K562 (cell line): ENCODE data around the gene PPM1N. TPM values are rescaled to one million over a fixed set of nuclear protein-coding genes. Genes with fewer than 3 reads are reported as not detected.

ENCODE experiments used
- ATAC-seq: fragments of 200-7000 bp; cut with Tn5 transposase; 3 replicates; pipeline ENCODE4 v1.9.1; 2020; ENCODE audit warnings: moderate library complexity
- BruUV-seq: library from RNA; stranded (reverse); fragments of 400-500 nt; replicated peaks from 2 replicates; lab custom pipeline; 2021; lab: Mats Ljungman, UMichigan
- CTCF ChIA-PET: fragments of 300-600 bp; formaldehyde crosslinking; extraction: SDS; loops from one replicate; lab custom pipeline; 2021; ENCODE audit warnings: low intra/inter-chr PET ratio; lab: Yijun Ruan, JAX
- POLR2A ChIA-PET: fragments of 300-600, 350-650 bp; sonication (Branson Sonifier 250); formaldehyde crosslinking; extraction: SDS; loops from one replicate; lab custom pipeline; 2021; ENCODE audit warnings: antibody characterized with exemption, inconsistent platforms; lab: Yijun Ruan, JAX
- DNase-seq, 4 experiments: peaks; one replicate each; pipeline versions ENCODE4 v3.0.0 to v3.0.0-alpha.2; 2011 to 2018; ENCODE audit warnings: low spot score in 3 of 4, mixed read lengths in 3 of 4; ENCODE audit errors: extremely low read depth in 1 of 4
- FAIRE-seq: peaks from 2 replicates; lab custom pipeline; 2011; peaks lifted over from hg19 to GRCh38; lab: Jason Lieb, UNC
- H2AFZ ChIP-seq: 2 replicates; pipeline ENCODE4 v1.6.0; 2011; ENCODE audit warnings: low read depth, low read length, control low read depth, inconsistent platforms
- H3K27ac ChIP-seq: fragments of 200-600 bp; 3 replicates; pipeline ENCODE4 v1.8.0; 2011; ENCODE audit warnings: low read depth, mild to moderate bottlenecking, control low read depth, inconsistent platforms, low read length, moderate library complexity, mixed read lengths; ENCODE audit errors: extremely low read depth
- H3K27me3 ChIP-seq, 2 experiments: fragments of 300-600 bp in 1 of 2; 2 replicates in 1 of 2; 3 replicates in 1 of 2; pipeline versions ENCODE4 v1.6.0 to v1.8.0; 2011; ENCODE audit warnings: inconsistent platforms in 2 of 2, low read length in 2 of 2, mild to moderate bottlenecking in 1 of 2, mixed read lengths in 1 of 2, moderate library complexity in 1 of 2; ENCODE audit not compliant: control insufficient read depth in 2 of 2, insufficient read depth in 2 of 2
- H3K36me3 ChIP-seq: fragments of 300-600 bp; 3 replicates; pipeline ENCODE4 v1.8.0; 2011; ENCODE audit warnings: mild to moderate bottlenecking, low read length, inconsistent platforms; ENCODE audit not compliant: control insufficient read depth, insufficient read depth
- H3K4me1 ChIP-seq, 2 experiments: fragments of 200-600 bp in 1 of 2; replicated peaks in 1 of 2; 2 replicates in 1 of 2; 3 replicates in 1 of 2; pipeline versions ENCODE4 v1.5.1 to v1.8.0; 2011; ENCODE audit warnings: inconsistent platforms in 2 of 2, low read length in 2 of 2, mild to moderate bottlenecking in 1 of 2, mixed read lengths in 1 of 2, moderate library complexity in 1 of 2; ENCODE audit not compliant: control insufficient read depth in 2 of 2, insufficient read depth in 2 of 2
- H3K4me2 ChIP-seq: 2 replicates; pipeline ENCODE4 v1.6.1; 2011; ENCODE audit warnings: low read length, control low read depth, inconsistent platforms, mixed read lengths; ENCODE audit not compliant: insufficient read depth
- H3K4me3 ChIP-seq: fragments of 200-600 bp; sonication (generic), shearing (Covaris generic); 2 replicates; pipeline ENCODE4 v1.5.1; 2016; ENCODE audit warnings: control low read depth, inconsistent platforms
- H3K79me2 ChIP-seq: fragments of 200-600 bp; 3 replicates; pipeline ENCODE4 v1.8.0; 2011; ENCODE audit warnings: low read length, inconsistent platforms; ENCODE audit not compliant: control insufficient read depth, insufficient read depth
- H3K9ac ChIP-seq, 2 experiments: 2 replicates each; pipeline versions ENCODE4 v1.6.0 to v1.6.1; 2011; ENCODE audit warnings: low read depth in 2 of 2, low read length in 2 of 2, control low read depth in 1 of 2, inconsistent platforms in 1 of 2, mild to moderate bottlenecking in 1 of 2, mixed read lengths in 1 of 2; ENCODE audit not compliant: insufficient read depth in 1 of 2
- H3K9me1 ChIP-seq: one replicate; pipeline ENCODE4 v1.6.0; 2011; ENCODE audit warnings: inconsistent platforms, mild to moderate bottlenecking, low read length, moderate library complexity; ENCODE audit not compliant: control insufficient read depth, insufficient read depth
- H3K9me3 ChIP-seq: replicated peaks from 2 replicates; pipeline ENCODE4 v1.5.1; 2011; ENCODE audit warnings: low read depth, low read length, inconsistent platforms; ENCODE audit not compliant: control insufficient read depth, insufficient read depth
- H4K20me1 ChIP-seq: replicated peaks from 2 replicates; pipeline ENCODE4 v1.6.1; 2011; ENCODE audit warnings: low read length, inconsistent platforms, mixed read lengths; ENCODE audit not compliant: control insufficient read depth, insufficient read depth
- HINFP ChIP-seq: fragments of 450-650 bp; conservative IDR thresholded peaks from 2 replicates; pipeline ENCODE4 v1.6.1; 2016; ENCODE audit warnings: missing genetic modification characterization, low read depth, mild to moderate bottlenecking, control low read depth, missing compliant biosample characterization
- MGA ChIP-seq: fragments of 450-650 bp; IDR thresholded peaks from 2 replicates; pipeline ENCODE4 v1.6.1; 2016; ENCODE audit warnings: mild to moderate bottlenecking, moderate library complexity
- POLR2A ChIP-seq: fragments of 450-650 bp; conservative IDR thresholded peaks from 2 replicates; pipeline ENCODE4 v1.6.1; 2016
- PTTG1 ChIP-seq: fragments of 450-650 bp; IDR thresholded peaks from 2 replicates; pipeline ENCODE4 v1.6.1; 2016; ENCODE audit warnings: low read depth, mild to moderate bottlenecking, missing genetic modification characterization, missing compliant biosample characterization
- ZBTB7A ChIP-seq: IDR thresholded peaks from 2 replicates; pipeline ENCODE4 v1.6.1; 2011; ENCODE audit warnings: low read depth, mild to moderate bottlenecking, low read length, moderate library complexity, borderline replicate concordance; ENCODE audit not compliant: control insufficient read depth
- ZNF121 ChIP-seq: sonication (generic); formaldehyde crosslinking; conservative IDR thresholded peaks from 2 replicates; pipeline ENCODE4 v1.8.0; 2022; ENCODE audit warnings: missing genetic modification reagents
- ZNF197 ChIP-seq: fragments of 200-800 bp; sonication (Bioruptor generic); IDR thresholded peaks from 2 replicates; pipeline ENCODE4 v1.6.1; 2016; ENCODE audit warnings: low read depth, missing genetic modification characterization, missing compliant biosample characterization
- WGBS: fragments of 100-300 bp; shearing (Covaris generic); methylation state at CpG from one replicate; pipeline ENCODE4 v1.1.6; 2016; ENCODE audit warnings: low coverage, mixed read lengths; ENCODE audit not compliant: insufficient coverage; ENCODE audit errors: missing lambda C conversion rate; 5-methylcytosine and 5-hydroxymethylcytosine counted together
- in situ Hi-C: fragments of 300-500 bp; cut with MboI; formaldehyde crosslinking; loops from 4 replicates; pipeline ENCODE4 v1.15.0; 2018; ENCODE audit warnings: inconsistent platforms, mixed read lengths
- intact Hi-C: fragments of 100-400 bp; cut with micrococcal nuclease; formaldehyde crosslinking; loops from 2 replicates; pipeline ENCODE4 v1.14.2; 2022
- polyA plus RNA-seq, 8 experiments: library from polyadenylated mRNA; depleted of rRNA in 4 of 8; stranded (reverse) in 5 of 8; unstranded in 3 of 8; fragments of >200 nt; fragmentation: Nextera tagmentation in 2 of 8; fragmentation: Illumina TruSeq in 1 of 8; extraction: Ambion mirVana in 2 of 8; extraction: Trizol in 1 of 8; gene quantifications; 2 replicates each; pipeline versions ENCODE4 v1.2.1 to v1.2.3, GENCODE V29; 2011 to 2014; ENCODE audit warnings: inconsistent platforms in 1 of 8, missing spikeins in 1 of 8
- total RNA-seq, 7 experiments: library from RNA; depleted of rRNA in 6 of 7; stranded (reverse); fragments of >200 nt in 6 of 7; fragmentation: Illumina TruSeq in 2 of 7; extraction: Trizol in 2 of 7; gene quantifications; 2 replicates each; pipeline versions ENCODE4 v1.2.1 to v1.2.3, GENCODE V29; 2011 to 2021; ENCODE audit warnings: low replicate concordance in 1 of 7
- TF ChIP-seq, protein P1 (sequence below): sonication (generic); formaldehyde crosslinking; IDR thresholded peaks from 2 replicates; pipeline ENCODE4 v1.8.1; 2023; ENCODE audit warnings: mild to moderate bottlenecking, missing genetic modification reagents, moderate library complexity

The PPM1N gene
- total and polyA plus RNA-seq, 9 of the 15 experiments (the other 6 are each of a cell fraction or from before 2014, with no cell fraction given): 4.5 to 15.6 (median 8.7) TPM

DNA sequence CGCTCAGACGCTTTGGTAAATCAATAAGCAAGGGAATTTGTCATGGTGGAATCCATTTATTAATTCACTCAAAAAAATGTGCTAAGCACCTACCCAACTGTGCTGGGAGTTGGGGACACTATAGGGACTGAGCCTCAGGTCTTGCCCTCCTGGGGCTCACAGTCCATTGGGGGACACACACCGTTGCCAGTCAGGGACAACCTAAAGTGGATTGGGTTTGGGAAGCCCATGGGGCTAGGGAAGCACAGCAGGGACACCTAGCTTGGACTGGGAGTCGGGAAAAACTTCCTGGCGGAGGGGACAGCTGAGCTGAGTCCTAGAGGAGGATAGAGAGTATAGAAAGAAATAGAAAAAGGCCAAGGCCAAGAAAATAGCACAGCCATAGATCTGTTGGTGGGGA is 21.9 kb upstream of the PPM1N start:
- Histone ChIP-seq H3K4me2 (no peak overlapping the region), H3K27me3 (no peaks in the 10 kb centered on the region), H3K27ac (no peak overlapping the region), H3K9me3 (no peaks in the 10 kb centered on the region), H4K20me1 (no peaks in the 10 kb centered on the region), H3K9me1 (no peaks in the 10 kb centered on the region), H3K36me3 (no peaks in the 10 kb centered on the region), H2AFZ (no peak overlapping the region), H3K79me2 (no peaks in the 10 kb centered on the region), H3K4me1 (peaks cover 10 to 15% of the 10 kb centered on the region in 2 experiments; a peak in 4 of 5 replicates), H3K9ac (peak overlapping the region in 1 of 2 experiments; percentile 53; a peak in 1 of 4 replicates), H3K4me3 (no peak overlapping the region)
- POLR2A ChIA-PET: interaction anchor here (0.6 to 1.2 kb wide), 4 partner anchors 37 to 118 kb away, joined by 3 read pairs; no protein-coding TSS in a partner anchor
- 47% methylated on average over 5 of the region's 5 CpGs for WGBS
- DNase-seq (no peak), ATAC-seq (no peak), FAIRE-seq (no peak)
- in situ Hi-C loops: loop anchor here (5.0 kb wide), 1 partner anchor 34 kb away; no protein-coding TSS in a partner anchor
- intact Hi-C loops: no loop called here
- CTCF ChIA-PET: interaction anchor here (0.8 to 6.9 kb wide), 3 partner anchors 36 to 52 kb away, joined by 3 to 179 read pairs (median 85); no protein-coding TSS in a partner anchor
- no TSS peak for BruUV-seq
- TF ChIP-seq POLR2A (no peak), MGA (no peak), PTTG1 (tag) (no peak), ZNF197 (no peak), ZBTB7A (no peak), ZNF121 (CRISPR knock-in tag) (no peak), HINFP (tag) (no peak)
- TF ChIP-seq, protein P1, sequence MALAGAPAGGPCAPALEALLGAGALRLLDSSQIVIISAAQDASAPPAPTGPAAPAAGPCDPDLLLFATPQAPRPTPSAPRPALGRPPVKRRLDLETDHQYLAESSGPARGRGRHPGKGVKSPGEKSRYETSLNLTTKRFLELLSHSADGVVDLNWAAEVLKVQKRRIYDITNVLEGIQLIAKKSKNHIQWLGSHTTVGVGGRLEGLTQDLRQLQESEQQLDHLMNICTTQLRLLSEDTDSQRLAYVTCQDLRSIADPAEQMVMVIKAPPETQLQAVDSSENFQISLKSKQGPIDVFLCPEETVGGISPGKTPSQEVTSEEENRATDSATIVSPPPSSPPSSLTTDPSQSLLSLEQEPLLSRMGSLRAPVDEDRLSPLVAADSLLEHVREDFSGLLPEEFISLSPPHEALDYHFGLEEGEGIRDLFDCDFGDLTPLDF (CRISPR knock-in tag): no peak
